Gastroesophageal sphincter (tissue), 4 donors: Measurements from ENCODE around the gene MVK. TPM values are rescaled to one million over a fixed set of nuclear protein-coding genes. Genes with fewer than 3 reads are reported as not detected.

Experiments used
- ATAC-seq: fragments of 150-250 bp; one replicate; pipeline ENCODE4 v1.9.1; 2016; ENCODE audit warnings: mild to moderate bottlenecking, moderate library complexity
- H3K27ac ChIP-seq, 4 donors: fragments of 200-600 bp; sonication (generic) in 3 of 4; 1 replicate in 3 of 4; 2 replicates in 1 of 4; pipeline ENCODE4 v1.5.1; 2016 to 2019
- H3K27me3 ChIP-seq: fragments of 200-600 bp; sonication (generic); one replicate; pipeline ENCODE4 v1.5.1; 2019
- H3K36me3 ChIP-seq, 2 donors: fragments of 200-600 bp; sonication (generic); one replicate each; pipeline ENCODE4 v1.5.1; 2019; ENCODE audit warnings: control low read depth in 1 of 2
- H3K4me1 ChIP-seq, 3 donors: fragments of 200-600 bp; sonication (generic); 1 replicate in 2 of 3; 2 replicates in 1 of 3; pipeline ENCODE4 v1.5.1; 2016 to 2019; ENCODE audit warnings: control low read depth in 2 of 3
- H3K4me3 ChIP-seq, 2 donors: fragments of 200-600 bp; sonication (generic); one replicate each; pipeline ENCODE4 v1.5.1; 2019; ENCODE audit warnings: mild to moderate bottlenecking in 1 of 2, moderate library complexity in 1 of 2
- H3K9me3 ChIP-seq, 3 donors: fragments of 200-600 bp; sonication (generic); one replicate each; pipeline ENCODE4 v1.5.1; 2017 to 2019; ENCODE audit warnings: control low read depth in 2 of 3
- CTCF ChIP-seq, 4 experiments: fragments of 200-600 bp in 2 of 4; fragments of 450-650 bp in 2 of 4; sonication (generic) in 1 of 4; IDR thresholded peaks; one replicate each; pipeline ENCODE4 v1.5.1; 2017 to 2019; ENCODE audit warnings: antibody characterized with exemption in 4 of 4, mild to moderate bottlenecking in 2 of 4, moderate library complexity in 2 of 4
- EP300 ChIP-seq: sonication (generic); formaldehyde crosslinking; IDR thresholded peaks from one replicate; pipeline ENCODE4 v1.6.1; 2017; ENCODE audit warnings: antibody characterized with exemption, mild to moderate bottlenecking
- POLR2A ChIP-seq, 2 donors: fragments of 450-650 bp; IDR thresholded peaks; one replicate each; pipeline ENCODE4 v1.6.1; 2017; ENCODE audit warnings: antibody characterized with exemption in 2 of 2, mild to moderate bottlenecking in 2 of 2, moderate library complexity in 1 of 2
- POLR2AphosphoS5 ChIP-seq: sonication (generic); formaldehyde crosslinking; IDR thresholded peaks from one replicate; pipeline ENCODE4 v1.6.1; 2017; ENCODE audit warnings: antibody characterized with exemption
- WGBS, 2 donors: methylation state at CpG; one replicate each; pipeline ENCODE4 v1.1.5; 2018; ENCODE audit warnings: low coverage in 1 of 2; 5-methylcytosine and 5-hydroxymethylcytosine counted together
- total RNA-seq, 4 donors: library from RNA; depleted of rRNA; stranded (reverse); fragments of >200 nt; gene quantifications; one replicate each; pipeline ENCODE4 v1.1.0, GENCODE V29; 2016

The MVK gene
- total RNA-seq, 4 donors from 2014 or later: 6.2 to 18.2 (median 10.4) TPM

GRCh38 chr12:109568486-109568885 is 5.1 kb upstream of the MVK start:
- Histone ChIP-seq H3K4me3 (no peak overlapping the region), H3K9me3 (no peaks in the 10 kb centered on the region), H3K36me3 (peaks cover 0 to 78% of the 10 kb centered on the region in 2 donors), H3K27ac (no peak overlapping the region), H3K27me3 (no peaks in the 10 kb centered on the region), H3K4me1 (peaks cover 0 to 9% (median 0%) of the 10 kb centered on the region in 3 donors)
- ATAC-seq: no peak
- WGBS, 2 donors: 85 to 86% methylated on average over 7 of the region's 7 CpGs
- TF ChIP-seq POLR2AphosphoS5 (no peak), CTCF (IDR thresholded peaks at IDR 0.05) (no peak), EP300 (no peak)

DNA sequence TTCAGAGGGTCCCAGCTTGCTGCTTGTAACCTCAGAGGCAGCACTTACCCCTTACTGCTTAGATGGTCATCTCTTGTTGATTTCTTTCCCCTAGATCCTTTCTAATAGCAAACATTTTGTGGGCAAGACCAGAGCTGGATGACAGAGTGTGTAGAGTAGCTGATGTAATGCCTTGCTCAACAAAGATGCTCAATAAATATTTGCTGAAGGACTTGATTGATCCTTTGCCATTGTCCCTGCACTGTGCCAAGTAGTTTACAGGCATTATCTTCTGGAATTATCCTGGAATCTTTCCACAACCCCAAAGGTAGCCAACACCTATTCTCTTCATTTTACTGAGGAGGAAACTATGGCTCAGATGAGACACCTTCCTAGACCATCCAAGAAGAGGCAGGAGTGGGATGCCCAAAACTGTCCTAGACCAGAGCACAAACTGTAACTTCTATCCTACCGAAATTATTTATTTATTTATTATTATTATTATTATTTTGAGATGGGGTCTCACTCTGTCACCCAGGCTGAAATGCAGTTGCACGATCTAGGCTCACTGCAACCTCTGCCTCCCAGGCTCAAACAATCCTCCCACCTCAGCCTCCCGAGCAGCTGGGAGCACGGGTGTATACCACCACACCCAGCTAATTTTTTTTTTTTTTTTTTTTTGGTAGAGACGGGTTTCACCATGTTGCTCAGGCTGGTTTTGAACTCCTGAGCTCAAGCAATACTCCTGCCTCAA is 1.7 kb upstream of the MVK start:
- H3K27ac ChIP-seq: no peak overlapping the region
- WGBS, 2 donors: 81 to 82% methylated on average over 4 to 5 of the region's 5 CpGs
- no peaks in the 10 kb centered on the region for H3K27me3 ChIP-seq
- no peaks in the 10 kb centered on the region for H3K9me3 ChIP-seq
- peaks cover 0 to 59% of the 10 kb centered on the region in 2 donors for H3K36me3 ChIP-seq
- ATAC-seq: no peak
- peaks cover 0 to 20% (median 0%) of the 10 kb centered on the region in 3 donors for H3K4me1 ChIP-seq
- H3K4me3 ChIP-seq: no peak overlapping the region
- TF ChIP-seq CTCF (IDR thresholded peaks at IDR 0.05) (no peak), POLR2A (IDR thresholded peaks at IDR 0.05) (no peak), POLR2AphosphoS5 (no peak), EP300 (no peak)

- Histone ChIP-seq H3K4me3 (peak overlapping the region; percentile 49 to 86), H3K36me3 (peaks cover 0 to 59% of the 10 kb centered on the region in 2 donors), H3K27ac (peak overlapping the region in 3 of 4 donors; percentile 85 to 88 (median 85)), H3K27me3 (no peaks in the 10 kb centered on the region), H3K9me3 (no peaks in the 10 kb centered on the region), H3K4me1 (peaks cover 0 to 20% (median 0%) of the 10 kb centered on the region in 3 donors)
- no peak for ATAC-seq
- TF ChIP-seq POLR2AphosphoS5 (no peak), CTCF (IDR thresholded peaks at IDR 0.05) (no peak), EP300 (no peak), POLR2A (IDR thresholded peaks at IDR 0.05) (no peak)
- WGBS, 2 donors: 33 to 75% methylated on average over 1 to 3 of the region's 3 CpGs
Measured at GRCh38 chr12:109572506-109572845, 1.1 kb upstream of the MVK start.

GRCh38 chr12:109573914-109574244 is 285 bp downstream of the MVK start:
- Histone ChIP-seq H3K9me3 (no peaks in the 10 kb centered on the region), H3K27ac (peak overlapping the region in 3 of 4 donors; percentile 85 to 88 (median 85)), H3K4me1 (peaks cover 0 to 20% (median 0%) of the 10 kb centered on the region in 3 donors), H3K36me3 (peaks cover 0 to 59% of the 10 kb centered on the region in 2 donors), H3K4me3 (peak overlapping the region; percentile 49 to 86), H3K27me3 (no peaks in the 10 kb centered on the region)
- 0% methylated on average over 3 to 6 of the region's 13 CpGs for WGBS, 2 donors
- TF ChIP-seq POLR2AphosphoS5: no peak
- no peak for ATAC-seq

- Histone ChIP-seq H3K36me3 (peaks cover 0 to 59% of the 10 kb centered on the region in 2 donors), H3K9me3 (no peaks in the 10 kb centered on the region)
Measured at GRCh38 chr12:109575683-109576082, 2.1 kb downstream of the MVK start.

More at GRCh38 chr12:109575683-109576082, 2.1 kb downstream of the MVK start:
- no peak for TF ChIP-seq EP300
- no peak for TF ChIP-seq POLR2AphosphoS5
- no peak for TF ChIP-seq POLR2A (IDR thresholded peaks at IDR 0.05)
- TF ChIP-seq CTCF (IDR thresholded peaks at IDR 0.05): no peak
- H3K4me1 ChIP-seq: peaks cover 0 to 20% (median 0%) of the 10 kb centered on the region in 3 donors
- no peaks in the 10 kb centered on the region for H3K27me3 ChIP-seq
- no peak overlapping the region for H3K27ac ChIP-seq
- no peak overlapping the region for H3K4me3 ChIP-seq
- ATAC-seq: no peak
- 100% methylated on average over 1 of the region's 3 CpGs; no CpG with 5 or more reads in 1 of the 2 donors for WGBS, 2 donors
